Coronary artery (tissue), 2 donors: ENCODE results near the gene TMOD4.

Source experiments
- DNase-seq: peaks from one replicate; pipeline ENCODE4 v3.0.0-alpha.2; 2017; ENCODE audit warnings: low spot score
- H3K27ac ChIP-seq, 2 donors: fragments of 200-600 bp; sonication (generic); one replicate each; pipeline ENCODE4 v1.5.1; 2016 to 2019
- H3K4me3 ChIP-seq: fragments of 200-600 bp; sonication (generic); 2 replicates; pipeline ENCODE4 v1.5.1; 2016; ENCODE audit warnings: mild to moderate bottlenecking, moderate library complexity
- CTCF ChIP-seq: fragments of 200-600 bp; sonication (generic); IDR thresholded peaks from one replicate; pipeline ENCODE4 v1.5.1; 2019; ENCODE audit warnings: antibody characterized with exemption

TMOD4 gene

GRCh38 chr1:151159373-151159772 lies 16.4 kb downstream of the TMOD4 start:
- peak overlapping the region in 1 of 2 donors; percentile 39 for H3K27ac ChIP-seq
- no peak for DNase-seq
- no peak for TF ChIP-seq CTCF
- no peak overlapping the region for H3K4me3 ChIP-seq

- peak; percentile 68 for DNase-seq
Observed at GRCh38 chr1:151158751-151159251, 17.0 kb downstream of the TMOD4 start.

GRCh38 chr1:151158326-151158725 lies 17.5 kb downstream of the TMOD4 start:
- DNase-seq: no peak
- Histone ChIP-seq H3K4me3 (no peak overlapping the region), H3K27ac (peak overlapping the region in 1 of 2 donors; percentile 39)
- TF ChIP-seq CTCF: no peak

More at GRCh38 chr1:151158751-151159251, 17.0 kb downstream of the TMOD4 start:
- Histone ChIP-seq H3K27ac (peak overlapping the region in 1 of 2 donors; percentile 39), H3K4me3 (no peak overlapping the region)
- TF ChIP-seq CTCF: no peak

- peak overlapping the region; percentile 39 for H3K4me3 ChIP-seq
- TF ChIP-seq CTCF: no peak
- DNase-seq: no peak
- peak overlapping the region in 1 of 2 donors; percentile 35 for H3K27ac ChIP-seq
Observed at GRCh38 chr1:151157067-151157531, 18.7 kb downstream of the TMOD4 start.

- TF ChIP-seq CTCF: no peak
- Histone ChIP-seq H3K4me3 (peak within 1 kb of the TSS; percentile 39), H3K27ac (peak within 1 kb of the TSS in 1 of 2 donors; percentile 35)
- DNase-seq: peak; percentile 68
Observed at GRCh38 chr1:151156515-151156819, 19.3 kb downstream of the TMOD4 start, which contains the start of gene TNFAIP8L2. Gene TNFAIP8L2 (plus strand): TSS chr1:151156649. CDS start chr1:151158698, 2,049 bp downstream.

- H3K27ac ChIP-seq: peak overlapping the region; percentile 72 to 80
- DNase-seq: no peak
- TF ChIP-seq CTCF: no peak
- H3K4me3 ChIP-seq: no peak overlapping the region
Observed at GRCh38 chr1:151147665-151148064, 28.1 kb downstream of the TMOD4 start.

DNA sequence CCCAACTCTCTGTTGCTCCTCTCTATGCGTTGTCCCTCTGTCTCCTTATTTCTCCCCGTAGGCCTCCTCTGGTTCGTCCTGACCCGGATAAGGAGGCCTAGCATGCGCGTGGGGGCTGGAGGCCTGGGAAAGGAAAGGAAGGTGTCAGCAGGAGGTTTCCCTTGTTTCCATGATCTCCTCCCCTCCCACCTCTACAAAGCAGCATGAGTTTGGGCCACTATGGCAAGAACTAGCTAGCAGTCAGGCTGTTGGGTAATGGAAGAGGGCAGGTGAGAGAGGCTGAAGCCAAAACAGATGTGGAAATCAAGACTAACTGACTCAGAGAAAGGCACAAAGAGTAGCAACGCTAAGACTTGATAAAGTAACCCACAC lies 28.7 kb downstream of the TMOD4 start:
- no peak for DNase-seq
- H3K4me3 ChIP-seq: peak overlapping the region; percentile 77
- no peak for TF ChIP-seq CTCF
- peak overlapping the region; percentile 72 to 80 for H3K27ac ChIP-seq
